ENCODE measurements around the gene CRIP1.

Gene CRIP1

GRCh38 chr14:105442125-105442524 lies 44.6 kb upstream of the CRIP1 start:
- no peak overlapping the region for H3K4me3 ChIP-seq
- no peak overlapping the region; the same call in 1 of the 2 replicates for H3K27ac ChIP-seq
- no peaks in the 10 kb centered on the region for H3K9me3 ChIP-seq (ENCODE audit: low read depth, low read length)
- H3K36me3 ChIP-seq (ENCODE audit: insufficient read depth, low read length) = peaks cover 8% of the 10 kb centered on the region
- TF ChIP-seq POLR2AphosphoS5 (IDR thresholded peaks at IDR 0.05; ENCODE audit: borderline replicate concordance, low read depth, low read length) (no peak), FOXP2 (optimal IDR thresholded peaks at IDR 0.05; ENCODE audit: control extremely low read depth, extremely low read length, insufficient read depth) (no peak), EZH2 (IDR thresholded peaks at IDR 0.05) (no peak)
- no peak for DNase-seq (ENCODE audit: low read depth, low spot score)
- H3K9ac ChIP-seq (ENCODE audit: insufficient read length) = no peak overlapping the region

DNA sequence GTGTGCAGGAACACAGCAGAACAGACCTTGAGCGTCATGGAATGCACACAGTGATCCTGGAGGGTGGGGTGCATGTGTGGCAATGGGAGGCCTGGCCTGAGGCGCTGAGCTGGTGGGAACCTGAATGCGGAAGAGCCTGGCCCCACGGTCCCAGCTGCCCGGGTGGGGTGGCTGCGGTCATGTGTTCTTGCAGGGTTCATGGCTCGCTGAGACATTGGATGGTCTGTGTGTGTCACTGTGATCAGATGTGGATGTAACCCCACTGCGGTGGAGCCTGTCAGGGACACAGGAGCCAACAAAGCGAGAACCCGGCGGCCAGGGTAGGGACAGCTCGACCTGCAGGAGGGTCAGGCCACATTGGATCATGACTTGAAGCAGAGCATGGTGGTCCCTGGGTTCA lies 43.9 kb upstream of the CRIP1 start:
- Histone ChIP-seq H3K4me3 (no peak overlapping the region), H3K9ac (ENCODE audit: insufficient read length) (no peak overlapping the region), H3K27ac (no peak overlapping the region; the same call in 1 of the 2 replicates), H3K9me3 (ENCODE audit: low read depth, low read length) (no peaks in the 10 kb centered on the region), H3K36me3 (ENCODE audit: insufficient read depth, low read length) (peaks cover 8% of the 10 kb centered on the region)
- TF ChIP-seq EZH2 (IDR thresholded peaks at IDR 0.05) (no peak), POLR2AphosphoS5 (IDR thresholded peaks at IDR 0.05; ENCODE audit: borderline replicate concordance, low read depth, low read length) (no peak; the same call in 1 of the 2 replicates), FOXP2 (optimal IDR thresholded peaks at IDR 0.05; ENCODE audit: control extremely low read depth, extremely low read length, insufficient read depth) (no peak)
- DNase-seq (ENCODE audit: low read depth, low spot score) = no peak

DNA sequence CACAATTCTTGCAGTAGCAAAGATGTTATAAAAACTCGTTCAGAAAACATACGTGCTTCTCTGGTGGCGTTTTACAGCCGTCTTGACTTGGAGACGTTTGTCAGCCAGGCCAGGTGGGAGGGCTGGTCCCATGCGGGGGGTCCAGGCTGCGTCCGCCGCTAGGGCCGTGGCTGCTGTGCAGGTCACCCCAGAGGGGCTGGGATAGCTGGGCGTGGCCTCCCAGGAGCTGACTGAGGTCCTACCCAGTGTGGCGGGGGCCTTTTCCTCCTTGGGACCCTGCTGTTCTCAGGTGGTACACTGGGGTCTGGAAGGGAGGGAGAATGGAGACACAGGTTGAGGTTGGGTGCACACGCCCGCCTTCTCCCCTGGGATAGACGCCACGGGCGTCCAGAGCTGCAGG lies 41.8 kb upstream of the CRIP1 start:
- Histone ChIP-seq H3K27ac (no peak overlapping the region), H3K9me3 (ENCODE audit: low read depth, low read length) (no peaks in the 10 kb centered on the region), H3K36me3 (ENCODE audit: insufficient read depth, low read length) (peaks cover 16% of the 10 kb centered on the region), H3K9ac (ENCODE audit: insufficient read length) (no peak overlapping the region), H3K4me3 (no peak overlapping the region)
- no peak for DNase-seq (ENCODE audit: low read depth, low spot score)
- TF ChIP-seq POLR2AphosphoS5 (IDR thresholded peaks at IDR 0.05; ENCODE audit: borderline replicate concordance, low read depth, low read length) (no peak), EZH2 (IDR thresholded peaks at IDR 0.05) (no peak), FOXP2 (optimal IDR thresholded peaks at IDR 0.05; ENCODE audit: control extremely low read depth, extremely low read length, insufficient read depth) (no peak)

DNA sequence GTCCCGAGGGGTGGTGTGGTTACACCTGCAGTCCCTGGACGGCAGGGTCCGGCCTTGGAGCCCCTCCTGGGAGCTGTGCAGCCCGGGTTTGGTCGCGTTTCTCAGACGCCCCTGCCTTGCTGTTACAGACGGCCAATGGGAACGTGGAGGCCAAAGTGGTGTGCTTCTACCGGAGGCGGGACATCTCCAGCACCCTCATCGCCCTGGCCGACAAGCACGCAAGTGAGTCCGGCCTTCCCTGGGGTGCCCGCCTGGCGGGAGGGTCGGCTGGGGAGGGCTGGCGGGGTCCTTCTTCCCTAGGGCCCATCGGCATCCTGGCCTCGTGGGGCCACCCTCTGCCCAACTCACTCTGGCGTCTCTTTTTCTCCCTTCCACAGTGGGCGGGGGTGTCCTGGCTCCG lies 41.4 kb upstream of the CRIP1 start:
- TF ChIP-seq EZH2 (IDR thresholded peaks at IDR 0.05) = no peak
- TF ChIP-seq FOXP2 (optimal IDR thresholded peaks at IDR 0.05; ENCODE audit: control extremely low read depth, extremely low read length, insufficient read depth) = no peak
- TF ChIP-seq POLR2AphosphoS5 (IDR thresholded peaks at IDR 0.05; ENCODE audit: borderline replicate concordance, low read depth, low read length) = no peak; the same call in 1 of the 2 replicates
- Histone ChIP-seq H3K36me3 (ENCODE audit: insufficient read depth, low read length) (peaks cover 19% of the 10 kb centered on the region), H3K27ac (peak overlapping the region; percentile 31; the same call in 1 of the 2 replicates), H3K4me3 (no peak overlapping the region), H3K9me3 (ENCODE audit: low read depth, low read length) (no peaks in the 10 kb centered on the region), H3K9ac (ENCODE audit: insufficient read length) (no peak overlapping the region)
- no peak for DNase-seq (ENCODE audit: low read depth, low spot score)

- TF ChIP-seq POLR2AphosphoS5 (IDR thresholded peaks at IDR 0.05; ENCODE audit: borderline replicate concordance, low read depth, low read length) = no peak
- TF ChIP-seq EZH2 (IDR thresholded peaks at IDR 0.05) = no peak
- no peak for TF ChIP-seq FOXP2 (optimal IDR thresholded peaks at IDR 0.05; ENCODE audit: control extremely low read depth, extremely low read length, insufficient read depth)
- Histone ChIP-seq H3K27ac (peak overlapping the region; percentile 31; the same call in 1 of the 2 replicates), H3K36me3 (ENCODE audit: insufficient read depth, low read length) (peaks cover 25% of the 10 kb centered on the region), H3K4me3 (no peak overlapping the region), H3K9ac (ENCODE audit: insufficient read length) (no peak overlapping the region), H3K9me3 (ENCODE audit: low read depth, low read length) (no peaks in the 10 kb centered on the region)
- no peak for DNase-seq (ENCODE audit: low read depth, low spot score)
Measured at GRCh38 chr14:105445901-105446845, 40.5 kb upstream of the CRIP1 start.

GRCh38 chr14:105446971-105447370 lies 39.7 kb upstream of the CRIP1 start:
- DNase-seq (ENCODE audit: low read depth, low spot score) = no peak
- TF ChIP-seq POLR2AphosphoS5 (IDR thresholded peaks at IDR 0.05; ENCODE audit: borderline replicate concordance, low read depth, low read length) (no peak), FOXP2 (optimal IDR thresholded peaks at IDR 0.05; ENCODE audit: control extremely low read depth, extremely low read length, insufficient read depth) (no peak), EZH2 (IDR thresholded peaks at IDR 0.05) (no peak)
- no peak overlapping the region for H3K27ac ChIP-seq
- no peak overlapping the region for H3K4me3 ChIP-seq
- no peaks in the 10 kb centered on the region for H3K9me3 ChIP-seq (ENCODE audit: low read depth, low read length)
- no peak overlapping the region for H3K9ac ChIP-seq (ENCODE audit: insufficient read length)
- H3K36me3 ChIP-seq (ENCODE audit: insufficient read depth, low read length) = peaks cover 23% of the 10 kb centered on the region

- peaks cover 26% of the 10 kb centered on the region; the same call in 1 of the 2 replicates for H3K36me3 ChIP-seq (ENCODE audit: insufficient read depth, low read length)
- H3K27ac ChIP-seq = no peak overlapping the region; the same call in 1 of the 2 replicates
- H3K9ac ChIP-seq (ENCODE audit: insufficient read length) = no peak overlapping the region
Measured at GRCh38 chr14:105447651-105448640, 38.7 kb upstream of the CRIP1 start.

More at GRCh38 chr14:105447651-105448640, 38.7 kb upstream of the CRIP1 start:
- Histone ChIP-seq H3K9me3 (ENCODE audit: low read depth, low read length) (no peaks in the 10 kb centered on the region), H3K4me3 (no peak overlapping the region)
- TF ChIP-seq FOXP2 (optimal IDR thresholded peaks at IDR 0.05; ENCODE audit: control extremely low read depth, extremely low read length, insufficient read depth) = no peak
- no peak; the same call in 1 of the 2 replicates for TF ChIP-seq POLR2AphosphoS5 (IDR thresholded peaks at IDR 0.05; ENCODE audit: borderline replicate concordance, low read depth, low read length)
- no peak for TF ChIP-seq EZH2 (IDR thresholded peaks at IDR 0.05)
- DNase-seq (ENCODE audit: low read depth, low spot score) = no peak

All from SK-N-MC (cell line).